NCI-H2171 treated with DMSO at 0.1 percent for 48 hours (cell line): ENCODE data around the gene POMT2.
"Not testable (repeated sequence)": the region's sequence is repeated elsewhere in the genome, so short reads cannot be mapped to it uniquely, and the experiment has no call there.

ENCODE experiments used
- DNase-seq: peaks from one replicate; lab custom pipeline; 2025; lab: John Stamatoyannopoulos, UW

POMT2 gene

DNA sequence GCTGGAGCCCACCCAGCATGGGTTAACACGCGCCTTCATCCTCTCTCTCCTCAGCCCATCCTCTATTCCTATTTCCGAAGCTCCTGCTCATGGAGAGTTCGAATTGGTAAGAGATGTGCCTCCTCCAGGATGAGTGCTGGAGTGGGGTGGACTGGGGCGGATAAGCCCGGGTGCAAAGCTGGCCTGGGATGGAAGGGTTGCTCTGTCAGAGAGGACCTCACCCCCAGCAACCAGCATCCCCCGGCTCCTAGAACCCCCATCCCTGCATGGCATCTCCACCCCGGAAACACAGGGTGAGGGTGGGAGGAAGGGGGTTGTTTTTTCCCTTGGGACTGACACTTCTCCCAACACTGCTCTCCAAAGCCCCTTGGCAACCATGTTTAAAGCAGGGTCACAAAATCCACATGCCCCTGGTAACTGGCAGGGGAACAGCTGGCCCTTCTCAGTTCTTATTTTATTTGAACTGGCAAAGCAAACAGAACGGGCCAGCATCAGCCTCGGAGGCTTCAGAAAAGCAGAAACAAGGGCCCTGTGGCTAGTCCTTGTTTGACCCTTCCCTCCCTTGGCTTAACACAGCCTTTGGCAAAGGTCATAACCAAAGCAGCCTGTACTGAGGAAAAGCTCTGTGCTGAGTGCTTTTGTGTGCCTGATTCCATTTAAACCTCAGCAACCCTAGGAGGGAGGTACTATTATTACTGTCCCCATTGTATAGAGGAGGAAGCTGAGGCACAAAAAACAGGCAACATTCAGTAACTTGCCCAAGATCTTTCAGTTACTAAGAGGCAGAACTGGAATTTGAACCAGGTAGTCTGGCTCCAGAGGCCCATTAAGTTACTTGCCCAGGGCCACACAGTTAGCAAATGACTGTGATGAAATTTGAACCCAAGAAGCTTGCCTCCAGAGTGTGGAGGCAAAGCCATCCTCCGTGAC lies 4.4 kb upstream of the POMT2 start:
- no peak for DNase-seq

DNA sequence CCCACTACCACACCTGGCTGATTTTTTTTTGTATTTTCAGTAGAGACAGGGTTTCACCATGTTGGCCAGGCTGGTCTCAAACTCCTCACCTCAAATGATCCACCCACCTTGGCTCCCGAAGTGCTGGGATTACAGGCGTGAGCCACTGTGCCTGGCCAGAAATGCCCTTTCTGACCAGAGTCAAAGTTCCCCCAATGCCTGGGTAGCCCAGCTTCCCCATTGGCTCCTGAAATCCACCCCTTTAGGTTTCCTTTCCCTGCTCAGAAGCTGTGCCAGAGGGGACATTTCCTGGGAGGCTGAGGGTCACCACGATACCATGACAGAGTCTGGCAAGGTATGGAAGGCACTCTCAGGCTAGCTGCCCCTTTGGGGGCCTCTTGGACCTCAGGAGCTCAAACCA lies 3.6 kb upstream of the POMT2 start:
- no peak for DNase-seq

DNA sequence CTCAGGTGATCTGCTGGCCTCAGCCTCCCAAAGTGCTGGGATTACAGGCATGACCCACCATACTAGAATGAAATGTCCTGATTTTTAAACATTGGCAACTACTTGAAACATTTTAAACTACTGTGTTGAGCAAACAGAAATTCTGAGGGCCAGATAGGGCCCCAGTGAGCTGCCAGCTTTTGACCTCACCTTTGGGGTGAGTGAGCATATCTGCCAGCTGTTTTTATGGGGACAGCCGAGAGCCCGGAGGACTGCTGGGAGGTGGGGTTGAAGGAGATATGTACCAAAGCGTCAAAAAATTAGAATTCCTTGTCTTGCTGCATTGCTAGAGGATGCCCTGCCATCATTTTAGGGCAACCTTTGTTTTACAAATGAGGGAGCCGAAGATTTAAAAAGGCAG lies 2.9 kb upstream of the POMT2 start:
- DNase-seq, result no peak

DNA sequence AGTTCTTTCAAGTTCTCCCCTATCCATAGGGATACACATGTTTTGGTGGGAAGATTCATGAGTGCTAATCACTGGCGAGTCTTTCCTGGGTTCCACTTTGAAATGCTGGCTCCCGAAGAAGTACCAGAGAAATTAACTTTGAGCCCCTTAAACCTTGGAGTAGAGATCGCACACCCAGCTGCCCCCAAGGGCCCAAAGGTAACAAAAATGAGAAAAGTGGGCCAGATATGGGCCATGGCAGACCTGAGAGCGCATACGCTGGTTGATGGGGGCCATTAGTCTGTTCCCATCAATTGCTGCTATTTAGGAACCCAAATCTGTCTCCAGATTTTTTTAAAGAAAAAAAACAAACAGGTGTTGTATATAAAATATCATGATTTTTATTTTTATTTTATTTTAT lies 2.3 kb upstream of the POMT2 start:
- no peak for DNase-seq

DNA sequence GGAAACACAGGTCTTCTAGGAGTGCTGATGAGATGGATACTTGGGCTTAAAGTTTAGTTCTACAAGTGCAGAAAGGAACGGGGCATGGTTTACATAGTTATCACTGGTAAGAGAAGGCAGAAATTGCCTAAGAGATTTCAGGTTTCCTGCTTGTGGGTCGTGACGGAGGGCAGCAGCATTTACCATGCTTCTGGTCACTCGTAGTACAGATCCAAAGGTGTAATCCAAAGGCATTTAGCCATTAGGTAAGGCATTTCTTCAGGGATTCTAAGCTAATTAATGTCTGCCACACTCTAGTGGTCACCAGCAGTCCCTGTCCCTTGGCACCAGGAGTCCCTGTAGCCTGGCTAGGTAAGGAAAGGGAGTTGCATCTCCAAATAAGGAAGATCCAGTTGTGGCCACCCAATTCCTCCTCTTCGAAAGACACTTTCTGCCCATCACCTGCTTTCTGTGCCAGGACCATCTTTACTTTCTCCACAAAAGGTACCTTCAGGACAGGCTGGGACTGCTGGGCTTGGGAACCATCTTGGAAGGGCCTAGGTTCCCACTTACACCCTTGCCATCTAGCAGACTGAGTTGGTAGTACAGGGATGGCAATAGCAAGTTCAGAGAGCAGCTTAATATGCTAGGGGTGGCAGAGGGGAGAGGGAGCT lies 1.7 kb upstream of the POMT2 start:
- DNase-seq, result no peak

DNA sequence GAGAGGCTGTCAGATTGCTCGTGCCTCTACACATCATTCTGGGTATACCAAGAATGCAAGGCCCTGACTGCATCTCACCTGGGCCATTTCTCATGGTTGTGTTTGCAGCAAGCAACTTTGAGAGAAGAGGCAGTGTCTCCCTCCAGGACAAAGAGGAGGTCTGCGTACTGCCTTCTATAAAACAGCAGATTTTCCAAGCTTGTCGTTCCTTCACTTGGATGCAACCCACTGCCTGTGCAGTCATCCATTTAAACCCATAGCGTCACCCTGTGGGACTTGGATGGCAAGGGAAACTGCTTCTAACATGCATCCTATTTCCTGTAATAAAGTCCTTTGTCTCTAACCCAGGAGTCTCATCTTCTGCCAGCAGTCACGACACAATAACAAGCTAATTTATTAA lies 1.3 kb downstream of the POMT2 start:
- no peak for DNase-seq

DNA sequence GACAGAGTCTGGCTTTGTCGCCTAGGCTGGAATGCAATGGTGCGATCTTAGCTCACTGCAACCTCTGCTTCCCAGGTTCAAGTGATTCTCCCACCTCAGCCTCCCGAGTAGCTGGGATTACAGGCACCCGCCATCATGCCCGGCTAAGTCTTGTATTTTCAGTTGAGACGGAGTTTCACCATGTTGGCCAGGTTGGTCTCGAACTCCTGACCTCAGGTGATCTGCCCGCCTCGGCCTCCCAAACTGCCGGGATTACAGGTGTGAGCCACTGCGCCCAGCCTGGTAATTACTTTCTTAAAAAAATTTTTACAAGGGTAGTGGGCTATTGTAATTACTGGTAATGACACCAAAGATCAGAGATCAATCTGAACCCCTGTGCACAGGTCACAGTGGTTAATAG lies 1.9 kb downstream of the POMT2 start:
- DNase-seq, result not testable (repeated sequence)

DNA sequence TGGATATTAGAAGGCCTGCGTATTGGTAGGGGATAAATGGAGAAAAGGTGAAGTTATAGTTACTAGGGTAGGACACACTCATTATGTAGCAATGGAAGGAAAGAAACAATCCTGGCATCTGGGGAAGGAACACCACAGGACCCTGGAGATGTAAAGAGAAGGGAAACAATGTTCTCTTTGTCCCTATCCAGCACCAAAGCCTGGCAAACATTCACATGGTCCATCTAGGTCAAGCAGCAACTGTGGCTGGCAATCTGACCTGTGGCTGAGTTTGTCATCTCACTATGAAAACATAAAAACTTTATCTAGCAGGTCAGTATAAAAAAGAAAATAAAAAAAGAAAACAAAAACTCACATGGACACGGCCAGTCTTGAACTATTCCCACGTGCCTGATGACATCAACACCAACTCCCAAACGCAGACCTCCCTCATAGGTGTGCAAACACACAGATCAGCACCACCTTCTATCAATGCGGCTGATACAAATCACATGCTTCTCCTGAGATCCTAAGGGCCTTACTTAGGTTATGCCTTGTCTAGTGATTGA lies 2.6 kb downstream of the POMT2 start:
- no peak for DNase-seq

DNA sequence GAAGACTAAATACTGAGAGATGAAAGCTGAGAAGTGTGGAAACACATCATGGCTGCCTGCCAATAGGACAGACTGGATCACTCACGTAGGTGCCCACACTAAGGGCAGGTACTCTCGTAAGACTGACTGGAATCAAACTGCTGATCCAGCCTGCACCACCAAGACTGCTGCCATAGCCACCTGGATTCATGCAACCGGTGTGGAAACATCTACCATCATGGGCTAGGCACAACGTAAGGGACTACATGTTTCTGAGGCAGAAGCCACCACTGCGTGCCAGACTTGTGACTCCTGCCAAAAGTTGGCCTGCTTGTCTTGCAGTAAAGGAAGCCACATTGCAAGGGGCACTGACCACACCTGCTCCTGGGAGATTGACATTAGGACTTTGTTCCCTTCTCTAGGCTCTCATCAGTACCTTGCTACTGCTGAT lies 3.8 kb downstream of the POMT2 start:
- peak; percentile 95 for DNase-seq

DNA sequence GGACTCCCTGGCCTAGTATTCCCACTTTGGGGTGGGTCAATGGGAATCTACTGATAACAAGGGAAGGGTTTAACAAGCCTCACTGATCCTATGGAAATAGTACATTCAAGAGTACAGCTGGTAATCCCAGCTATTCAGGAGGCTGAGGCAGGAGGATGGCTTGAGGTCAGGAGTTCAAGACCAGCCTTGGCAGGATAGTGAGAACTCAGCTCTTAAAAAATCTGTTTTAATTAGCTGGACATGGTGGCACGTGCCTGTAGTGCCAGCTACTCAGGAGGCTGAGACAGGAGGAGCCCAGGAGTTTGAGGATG lies 4.5 kb downstream of the POMT2 start:
- DNase-seq, result no peak

DNA sequence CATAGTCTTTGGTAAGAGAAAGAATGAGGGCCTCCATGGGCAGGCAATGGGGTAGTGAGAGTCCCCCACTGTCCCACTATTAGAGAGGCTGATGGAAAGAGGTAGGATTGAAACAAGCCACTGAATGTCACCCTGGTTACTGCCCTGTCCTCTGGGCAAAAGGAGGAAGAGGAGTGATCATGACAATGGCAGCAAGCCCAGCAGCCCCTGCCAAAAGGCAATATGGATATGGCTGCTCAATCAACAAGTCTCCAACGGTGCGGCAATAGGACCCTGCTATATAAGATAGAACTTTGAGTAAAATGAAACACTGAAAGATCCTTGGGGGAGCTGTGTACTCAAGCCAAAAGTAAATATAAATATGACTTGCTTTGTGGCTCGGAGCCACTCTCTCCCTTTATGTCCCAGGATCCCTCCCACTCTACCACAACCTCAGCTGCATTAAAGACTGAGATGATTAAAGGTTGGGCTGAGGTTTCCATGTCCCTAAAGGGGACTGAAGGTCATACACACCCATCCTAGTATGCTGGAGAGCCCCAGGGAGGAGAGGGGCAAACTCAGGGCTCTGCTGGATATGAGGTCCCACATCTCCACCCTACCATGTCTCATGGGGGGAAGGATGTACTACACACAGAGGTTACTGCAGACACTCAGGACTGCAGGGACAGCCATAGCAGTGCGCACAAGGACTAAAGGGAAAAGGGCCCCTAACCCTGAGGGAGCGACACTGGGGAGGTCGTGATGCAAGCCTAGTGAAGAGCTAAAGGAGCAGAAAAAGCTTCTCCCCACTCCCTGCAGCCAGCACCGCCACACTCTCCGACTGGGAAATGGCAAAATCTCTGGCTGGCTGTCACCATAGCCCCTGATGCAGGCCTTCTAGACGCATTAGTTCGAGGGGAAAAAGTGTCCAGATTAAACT lies 5.9 kb downstream of the POMT2 start:
- no peak for DNase-seq

DNA sequence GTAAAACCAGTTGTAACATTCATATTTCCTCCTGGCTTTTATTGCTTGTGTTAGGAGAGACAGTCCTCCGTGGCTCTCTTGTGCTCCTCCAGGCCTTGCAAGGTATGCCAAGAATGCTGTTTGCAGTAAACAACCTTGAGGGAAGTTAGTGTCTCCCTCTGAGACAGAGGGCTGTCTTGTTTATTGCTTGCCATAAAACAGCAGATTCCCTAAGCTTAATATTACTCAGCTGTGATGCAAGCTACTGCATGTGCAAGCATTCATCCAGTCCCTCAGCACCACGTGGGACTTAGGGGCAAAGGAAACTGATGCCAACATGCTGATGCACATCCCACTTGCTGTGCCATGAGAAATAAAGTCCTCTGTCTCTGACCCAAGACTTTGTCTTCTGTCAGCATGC lies 6.6 kb downstream of the POMT2 start:
- DNase-seq, result no peak

DNA sequence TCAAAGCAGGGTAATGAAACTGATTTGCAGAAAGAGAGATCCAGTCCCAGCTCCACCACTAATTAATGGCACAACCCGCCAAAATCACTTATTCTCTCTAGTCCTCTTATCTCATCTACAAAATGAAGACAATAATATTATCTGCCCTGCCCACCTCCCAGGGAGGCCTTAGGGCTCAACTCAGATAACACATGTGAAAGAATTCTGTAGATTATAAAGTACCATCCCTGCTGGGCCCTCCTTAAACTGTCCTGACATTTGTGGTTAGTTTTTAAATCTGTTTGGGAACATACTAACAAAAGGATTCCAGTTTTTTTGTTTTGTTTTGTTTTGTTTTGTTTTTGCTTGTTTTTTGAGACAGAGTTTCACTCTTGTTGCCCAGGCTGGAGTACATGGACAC lies 7.3 kb downstream of the POMT2 start:
- no peak for DNase-seq

DNA sequence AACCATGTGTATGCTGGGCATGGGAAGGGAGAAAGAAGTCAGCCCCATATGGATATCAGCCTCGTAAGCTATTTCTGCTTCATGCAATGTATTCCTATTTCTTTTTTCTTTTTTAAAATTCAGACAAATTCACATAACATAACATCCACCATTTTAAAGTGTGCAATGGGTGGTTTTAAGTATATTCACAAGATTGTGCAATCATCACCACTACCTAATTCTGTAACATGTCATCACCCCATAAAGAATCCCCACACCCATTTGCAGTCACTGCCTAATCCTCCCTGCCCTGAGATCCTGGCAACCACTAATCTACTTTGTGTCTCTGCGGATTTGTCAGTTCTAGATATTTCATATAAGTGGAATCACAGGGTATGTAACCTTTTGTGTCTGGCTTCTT lies 9.5 kb downstream of the POMT2 start:
- no peak for DNase-seq

DNA sequence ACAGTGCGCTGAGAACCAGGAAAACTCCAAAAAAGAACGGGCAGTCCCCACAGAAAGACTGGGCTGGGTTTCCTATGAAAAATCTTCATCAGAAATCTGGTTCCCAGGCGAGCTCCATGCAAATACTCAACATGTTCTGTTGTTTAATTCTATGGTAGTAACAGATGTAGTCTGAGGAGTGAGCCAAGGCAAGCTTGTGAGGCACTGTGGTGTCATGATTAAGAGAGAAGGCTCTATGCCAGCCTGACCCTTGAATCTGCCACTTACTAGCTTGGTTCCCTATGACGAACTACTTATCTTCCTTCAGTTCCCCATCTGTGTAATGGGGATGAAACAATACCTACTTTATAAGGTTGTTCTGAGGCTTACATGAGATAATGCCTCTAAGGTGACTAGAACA lies 10.7 kb downstream of the POMT2 start:
- peak; percentile 25 for DNase-seq

DNA sequence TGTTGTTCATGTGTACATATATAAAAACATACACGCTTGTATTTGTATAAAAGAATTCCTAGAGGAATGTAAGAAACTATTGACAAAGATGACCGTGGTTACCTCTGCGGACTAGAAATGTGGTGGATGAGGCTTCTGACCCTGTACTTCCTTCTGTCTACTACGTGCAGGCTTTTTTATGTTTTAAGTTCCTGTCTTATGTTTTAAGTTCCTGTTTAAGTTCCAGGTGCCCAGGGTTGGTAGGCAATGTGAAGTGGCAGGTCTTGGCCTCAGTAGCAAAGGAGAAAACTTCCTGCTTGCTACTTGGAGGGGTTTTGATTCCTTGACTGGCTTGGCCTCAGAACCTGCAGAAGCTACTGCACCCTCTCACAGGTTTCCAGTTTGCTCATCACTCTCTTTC lies 11.6 kb downstream of the POMT2 start:
- DNase-seq, result no peak

DNA sequence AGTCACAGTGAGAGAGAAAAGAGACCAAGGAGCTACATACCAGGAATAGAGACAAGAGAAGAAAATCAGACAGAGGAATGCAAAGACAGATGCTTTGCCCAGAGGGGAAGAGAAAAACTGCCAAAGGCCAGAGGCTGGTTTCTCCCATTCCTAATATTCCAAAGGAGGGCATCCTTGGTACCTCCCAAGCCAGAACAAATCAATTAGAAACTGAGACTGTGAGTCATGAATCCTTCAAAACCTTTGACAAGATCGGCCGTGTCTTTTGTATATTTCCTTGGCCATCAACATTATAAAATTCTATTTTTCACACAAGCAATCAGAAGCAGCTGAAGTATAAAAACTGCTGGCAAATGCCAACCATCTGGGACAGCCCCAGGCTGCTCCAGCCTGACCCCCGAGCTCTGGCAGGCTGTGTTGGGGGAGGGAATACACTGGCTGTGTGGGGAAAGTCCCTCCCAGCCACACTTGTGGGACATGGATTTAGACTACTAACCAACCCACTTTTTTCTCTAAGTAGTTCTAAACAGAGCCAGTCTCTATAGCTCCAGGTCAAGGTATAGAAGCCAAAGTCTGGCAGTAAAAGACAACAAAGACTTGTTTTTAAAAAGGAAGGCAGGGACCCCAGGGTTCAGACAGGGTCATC lies 13.7 kb downstream of the POMT2 start:
- no peak for DNase-seq

DNA sequence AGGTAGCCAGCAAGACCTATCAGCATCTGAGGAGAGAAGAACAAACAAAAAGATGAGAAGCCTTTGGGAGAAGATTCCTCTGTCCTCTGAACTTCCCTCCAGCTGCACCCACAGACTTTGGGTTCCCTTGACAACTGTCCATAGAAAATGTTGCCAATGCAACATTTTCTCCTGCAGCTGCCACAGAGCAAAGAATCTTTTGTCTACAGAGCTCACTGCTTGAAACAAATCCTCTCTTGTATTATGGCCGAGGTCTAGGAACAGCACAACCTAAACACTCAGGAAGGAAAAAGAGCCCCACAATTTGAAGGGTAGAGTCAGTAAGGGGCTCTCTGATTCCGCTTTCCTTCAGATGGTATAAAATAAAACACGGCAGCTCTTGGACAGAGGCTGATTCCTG lies 14.3 kb downstream of the POMT2 start:
- DNase-seq, result no peak

DNA sequence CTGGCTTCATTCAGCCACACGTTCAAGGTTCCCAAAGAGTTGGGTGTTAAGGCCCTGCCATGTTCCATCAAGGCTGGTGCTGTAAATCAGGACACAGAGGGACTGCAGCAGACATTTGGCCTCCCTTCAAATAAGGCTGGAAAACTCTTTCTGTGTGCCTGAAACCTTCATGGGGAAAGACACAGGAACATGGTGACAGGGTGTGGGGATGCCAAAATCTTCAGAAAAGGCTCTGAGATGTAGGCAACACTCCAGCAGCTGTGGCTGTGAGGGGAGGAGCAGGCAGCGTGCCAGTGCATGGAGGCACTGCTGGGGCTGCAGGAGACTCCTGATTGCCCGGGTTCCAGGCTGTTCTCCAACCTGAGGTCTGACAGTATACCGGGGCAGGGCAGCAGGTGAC lies 15.0 kb downstream of the POMT2 start:
- no peak for DNase-seq

DNA sequence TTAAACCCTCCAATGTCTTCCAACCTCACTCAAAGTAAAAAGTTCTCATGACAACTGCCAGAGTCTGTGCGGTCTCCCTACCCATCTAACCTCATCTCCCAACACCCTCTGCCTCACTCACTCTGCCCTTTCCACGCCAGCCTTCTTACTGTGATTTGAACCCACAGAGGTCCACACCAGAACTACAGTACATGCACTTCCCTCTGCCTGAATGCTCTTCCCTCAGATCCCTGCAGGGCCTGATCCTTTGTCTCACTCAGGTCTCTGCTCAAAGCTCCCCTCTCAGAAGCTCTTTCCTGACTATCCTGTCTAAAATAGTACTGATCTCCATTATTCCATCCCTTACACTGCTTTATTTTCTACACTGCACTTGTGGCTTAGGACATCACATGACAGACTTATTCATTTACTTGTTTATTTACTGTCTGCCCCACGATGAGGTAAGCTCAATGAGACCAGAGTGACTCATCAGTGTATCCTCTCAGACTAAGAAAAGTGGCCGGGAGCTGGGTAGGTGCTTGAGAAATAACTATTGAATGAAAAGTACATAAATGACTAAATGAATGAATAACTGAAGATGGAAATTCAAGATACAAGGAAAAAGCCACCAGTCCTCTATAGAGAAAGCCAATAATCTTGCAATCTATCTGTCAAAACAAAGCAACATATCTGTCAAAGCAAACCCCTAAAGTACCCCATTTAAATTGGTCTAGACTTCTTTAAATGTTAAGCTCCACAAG lies 17.1 kb downstream of the POMT2 start:
- no peak for DNase-seq

DNA sequence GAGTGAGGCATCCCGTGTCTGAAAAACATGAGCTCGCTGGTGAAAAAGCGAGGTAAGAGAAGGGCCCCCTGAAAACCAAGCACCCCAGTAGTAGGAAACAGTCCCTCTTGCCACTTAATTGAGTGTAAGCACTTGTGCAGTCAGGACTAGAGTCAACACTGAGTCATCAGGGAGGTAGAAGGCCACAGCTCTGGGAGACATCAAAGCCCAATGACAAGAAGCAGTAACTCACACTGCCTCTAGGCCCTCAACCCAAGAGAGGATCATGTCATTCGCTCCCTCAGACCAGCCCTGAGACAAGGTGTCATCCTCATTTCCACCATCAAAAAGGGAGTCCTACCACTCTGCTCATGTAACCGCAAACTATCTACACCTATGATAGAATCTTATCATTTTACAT lies 17.8 kb downstream of the POMT2 start:
- no peak for DNase-seq
